Sigmoid colon (tissue), 4 donors: ENCODE results near the gene PCDHB6.
"Not testable (repeated sequence)": the region's sequence is repeated elsewhere in the genome, so short reads cannot be mapped to it uniquely, and the experiment has no call there.

ENCODE experiments used
- EP300 ChIP-seq, 4 donors: sonication (generic); formaldehyde crosslinking; IDR thresholded peaks; one replicate each; pipeline ENCODE4 v1.6.1; 2017; ENCODE audit warnings: antibody characterized with exemption in 4 of 4
- POLR2A ChIP-seq, 2 donors: fragments of 450-650 bp; IDR thresholded peaks; one replicate each; pipeline ENCODE4 v1.6.1; 2016; ENCODE audit warnings: antibody characterized with exemption in 2 of 2, mild to moderate bottlenecking in 2 of 2, moderate library complexity in 2 of 2
- POLR2AphosphoS5 ChIP-seq, 4 donors: sonication (generic); formaldehyde crosslinking; IDR thresholded peaks; one replicate each; pipeline ENCODE4 v1.6.1; 2017; ENCODE audit warnings: antibody characterized with exemption in 4 of 4
- TF ChIP-seq, protein P1 (sequence below), 4 experiments: fragments of 450-650 bp in 3 of 4; fragments of 200-600 bp in 1 of 4; IDR thresholded peaks; one replicate each; pipeline ENCODE4 v1.5.1; 2016 to 2019; ENCODE audit warnings: antibody characterized with exemption in 4 of 4, mild to moderate bottlenecking in 3 of 4, moderate library complexity in 2 of 4

DNA sequence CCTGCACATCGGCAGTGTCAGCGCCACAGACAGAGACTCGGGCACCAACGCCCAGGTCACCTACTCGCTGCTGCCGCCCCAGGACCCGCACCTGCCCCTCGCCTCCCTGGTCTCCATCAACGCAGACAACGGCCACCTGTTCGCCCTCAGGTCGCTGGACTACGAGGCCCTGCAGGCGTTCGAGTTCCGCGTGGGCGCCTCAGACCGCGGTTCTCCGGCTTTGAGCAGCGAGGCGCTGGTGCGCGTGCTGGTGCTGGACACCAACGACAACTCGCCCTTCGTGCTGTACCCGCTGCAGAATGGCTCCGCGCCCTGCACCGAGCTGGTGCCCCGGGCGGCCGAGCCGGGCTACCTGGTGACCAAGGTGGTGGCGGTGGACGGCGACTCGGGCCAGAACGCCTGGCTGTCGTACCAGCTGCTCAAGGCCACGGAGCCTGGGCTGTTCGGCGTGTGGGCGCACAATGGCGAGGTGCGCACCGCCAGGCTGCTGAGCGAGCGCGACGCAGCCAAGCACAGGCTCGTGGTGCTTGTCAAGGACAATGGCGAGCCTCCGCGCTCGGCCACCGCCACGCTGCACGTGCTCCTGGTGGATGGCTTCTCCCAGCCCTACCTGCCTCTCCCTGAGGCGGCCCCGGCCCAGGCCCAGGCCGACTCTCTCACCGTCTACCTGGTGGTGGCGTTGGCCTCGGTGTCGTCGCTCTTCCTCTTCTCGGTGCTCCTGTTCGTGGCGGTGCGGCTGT, 26.3 kb upstream of the PCDHB6 start:
- TF ChIP-seq EP300, POLR2A, POLR2AphosphoS5 (IDR thresholded peaks at IDR 0.05): not testable (repeated sequence)
- TF ChIP-seq, protein P1, sequence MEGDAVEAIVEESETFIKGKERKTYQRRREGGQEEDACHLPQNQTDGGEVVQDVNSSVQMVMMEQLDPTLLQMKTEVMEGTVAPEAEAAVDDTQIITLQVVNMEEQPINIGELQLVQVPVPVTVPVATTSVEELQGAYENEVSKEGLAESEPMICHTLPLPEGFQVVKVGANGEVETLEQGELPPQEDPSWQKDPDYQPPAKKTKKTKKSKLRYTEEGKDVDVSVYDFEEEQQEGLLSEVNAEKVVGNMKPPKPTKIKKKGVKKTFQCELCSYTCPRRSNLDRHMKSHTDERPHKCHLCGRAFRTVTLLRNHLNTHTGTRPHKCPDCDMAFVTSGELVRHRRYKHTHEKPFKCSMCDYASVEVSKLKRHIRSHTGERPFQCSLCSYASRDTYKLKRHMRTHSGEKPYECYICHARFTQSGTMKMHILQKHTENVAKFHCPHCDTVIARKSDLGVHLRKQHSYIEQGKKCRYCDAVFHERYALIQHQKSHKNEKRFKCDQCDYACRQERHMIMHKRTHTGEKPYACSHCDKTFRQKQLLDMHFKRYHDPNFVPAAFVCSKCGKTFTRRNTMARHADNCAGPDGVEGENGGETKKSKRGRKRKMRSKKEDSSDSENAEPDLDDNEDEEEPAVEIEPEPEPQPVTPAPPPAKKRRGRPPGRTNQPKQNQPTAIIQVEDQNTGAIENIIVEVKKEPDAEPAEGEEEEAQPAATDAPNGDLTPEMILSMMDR (IDR thresholded peaks at IDR 0.05), result not testable (repeated sequence)
